HG03342 (cell line): ENCODE results near the gene ZC3H4.
"Not testable (repeated sequence)": the region's sequence is repeated elsewhere in the genome, so short reads cannot be mapped to it uniquely, and the experiment has no call there.

Experiments
- ATAC-seq: cut with Tn5 transposase; IDR thresholded peaks from one replicate; pipeline ENCODE4 v1.9.1; 2021; ENCODE audit warnings: mild to moderate bottlenecking, moderate library complexity; ENCODE audit not compliant: unreplicated experiment

The ZC3H4 gene

DNA sequence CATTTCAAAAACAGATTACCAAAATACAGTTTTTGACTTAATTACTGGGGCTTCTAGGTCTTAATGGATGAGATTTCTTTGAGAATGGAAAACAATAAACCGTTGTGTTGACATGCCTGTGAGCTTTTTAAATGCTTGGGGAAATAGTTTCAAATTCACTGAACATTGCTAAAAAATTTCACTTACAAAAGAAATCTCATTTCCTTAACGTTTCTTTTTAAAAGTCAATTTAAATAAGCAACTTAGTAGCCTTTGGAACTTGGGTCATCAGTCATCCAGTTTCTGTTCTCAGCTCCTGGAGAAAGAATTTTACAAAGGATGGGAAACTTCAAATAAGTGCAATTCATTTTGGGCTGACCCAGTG lies 4.4 kb downstream of the ZC3H4 start:
- ATAC-seq: no peak

DNA sequence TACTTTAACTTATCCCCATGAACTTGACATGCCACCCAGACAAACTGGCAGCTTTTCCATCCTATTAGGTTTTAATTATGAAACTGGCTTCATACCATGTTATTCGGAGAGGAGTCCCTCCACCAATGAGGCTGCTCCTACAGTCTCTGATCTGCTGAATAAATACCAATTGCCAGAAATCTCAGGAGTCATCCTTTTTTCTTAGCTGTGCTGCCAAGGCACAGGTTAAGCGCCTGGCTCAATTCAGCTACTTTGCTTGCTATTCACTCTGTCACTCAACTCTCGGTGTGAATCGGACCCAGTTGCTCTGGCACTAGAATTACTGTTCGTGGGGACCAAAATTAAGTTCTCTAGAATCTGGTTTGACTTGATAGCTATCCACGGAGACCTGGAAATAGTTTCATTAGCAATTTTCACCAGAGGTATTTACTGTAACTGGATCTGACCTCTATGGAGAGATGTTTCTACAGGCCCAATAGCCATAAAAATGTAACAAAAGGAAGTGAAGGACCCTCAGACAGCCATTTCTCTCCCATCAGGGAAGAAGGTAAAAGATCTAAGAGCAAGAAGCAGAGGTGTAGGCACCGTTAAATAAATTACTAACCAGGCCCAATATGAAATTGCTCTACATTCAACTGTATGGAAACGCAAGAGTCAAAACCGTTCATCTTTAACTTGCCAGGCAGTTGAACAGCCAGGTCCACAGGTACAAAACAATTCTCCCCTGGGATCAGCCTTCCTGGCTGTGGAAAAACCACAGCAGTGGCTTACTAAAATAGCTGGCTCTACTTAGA lies 5.4 kb downstream of the ZC3H4 start:
- no peak for ATAC-seq

DNA sequence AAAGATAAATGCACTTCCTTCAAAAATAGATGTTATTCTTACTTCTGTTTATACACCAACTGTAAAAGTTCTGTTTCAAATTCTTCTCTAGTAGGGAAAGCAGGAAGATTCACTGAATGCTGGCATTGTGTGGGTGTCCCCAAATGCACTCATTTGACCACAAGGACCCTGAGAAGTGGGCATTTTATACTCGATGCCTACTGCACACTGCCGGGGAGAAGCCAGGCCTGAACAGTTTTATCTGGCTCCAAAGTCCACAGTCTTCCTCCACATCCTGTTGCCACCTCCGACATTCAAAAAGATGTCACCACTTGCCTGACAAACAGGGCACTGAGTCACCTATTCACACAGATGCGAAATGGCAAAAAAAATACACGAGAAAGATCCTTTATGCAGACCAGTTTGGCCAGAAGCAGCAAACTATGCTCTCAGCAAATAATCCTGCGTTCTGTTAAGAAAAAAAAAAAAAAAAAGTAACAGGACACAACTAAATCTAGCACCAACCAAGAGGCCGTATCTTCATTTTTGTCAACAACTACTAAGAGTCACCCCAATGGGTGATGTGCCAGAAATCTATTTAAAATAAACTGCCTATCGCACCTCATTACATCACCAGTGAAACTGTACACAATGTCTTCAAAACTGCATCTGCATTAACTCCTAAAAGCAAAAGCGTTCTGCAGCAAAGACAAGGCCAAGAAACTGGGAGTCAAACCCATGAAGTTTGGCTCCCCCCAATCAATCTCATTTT lies 6.2 kb downstream of the ZC3H4 start:
- ATAC-seq: no peak

DNA sequence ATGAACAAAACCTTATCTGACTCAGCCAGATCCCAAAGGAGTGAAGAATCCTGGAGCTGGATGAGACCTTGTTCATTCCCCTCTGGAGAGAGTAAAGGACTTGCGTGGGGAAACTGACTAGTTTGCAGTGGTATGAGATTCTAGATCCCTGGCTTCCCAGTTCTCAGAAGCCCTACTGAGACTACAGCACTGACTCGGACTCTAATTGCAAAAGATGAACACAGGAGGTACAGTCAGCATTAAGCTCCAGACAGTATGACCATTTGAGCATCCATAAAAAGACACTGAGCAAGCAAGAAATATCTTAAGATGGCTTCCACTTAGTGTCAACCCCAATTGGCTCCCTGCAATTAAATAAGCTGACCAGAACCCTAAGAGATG lies 6.8 kb downstream of the ZC3H4 start:
- no peak for ATAC-seq

DNA sequence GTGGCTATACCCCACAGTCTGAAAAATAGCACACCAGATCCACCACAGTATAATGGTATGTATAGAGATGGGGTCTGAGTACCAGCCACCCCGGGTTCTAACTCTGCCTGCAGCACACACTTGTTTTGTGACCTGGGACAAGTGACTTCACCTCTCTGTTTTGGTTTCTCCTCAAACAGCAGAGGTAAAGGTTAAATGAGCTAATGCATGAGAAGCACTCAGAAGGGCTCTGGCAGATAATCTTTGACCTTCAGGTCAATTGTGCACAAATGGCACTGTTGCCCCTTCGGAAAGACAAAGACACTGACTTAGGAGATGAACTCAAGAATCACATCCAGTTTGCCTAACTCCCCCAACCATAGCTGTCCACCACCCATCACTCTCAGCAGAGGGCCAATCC lies 7.7 kb downstream of the ZC3H4 start:
- ATAC-seq: no peak

DNA sequence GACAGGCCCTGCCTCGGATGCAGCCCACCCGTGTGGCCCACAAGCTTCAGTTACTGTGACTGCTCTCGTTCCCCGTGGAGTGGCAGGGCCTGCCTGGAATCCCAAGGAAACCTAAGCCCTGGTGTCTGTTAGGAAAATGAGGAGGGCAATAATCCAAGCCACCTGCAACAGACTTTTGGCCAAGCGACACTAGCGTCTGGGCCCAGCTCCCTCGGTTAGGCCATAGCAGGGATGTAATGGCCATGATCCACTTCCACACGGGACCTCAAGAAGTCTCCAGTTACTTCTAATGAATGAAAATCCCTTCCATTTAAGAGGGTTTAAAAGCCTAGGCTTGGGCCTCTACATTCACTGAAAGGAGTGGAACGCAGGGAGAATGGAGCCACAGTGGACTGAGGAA lies 8.9 kb downstream of the ZC3H4 start:
- ATAC-seq: no peak

DNA sequence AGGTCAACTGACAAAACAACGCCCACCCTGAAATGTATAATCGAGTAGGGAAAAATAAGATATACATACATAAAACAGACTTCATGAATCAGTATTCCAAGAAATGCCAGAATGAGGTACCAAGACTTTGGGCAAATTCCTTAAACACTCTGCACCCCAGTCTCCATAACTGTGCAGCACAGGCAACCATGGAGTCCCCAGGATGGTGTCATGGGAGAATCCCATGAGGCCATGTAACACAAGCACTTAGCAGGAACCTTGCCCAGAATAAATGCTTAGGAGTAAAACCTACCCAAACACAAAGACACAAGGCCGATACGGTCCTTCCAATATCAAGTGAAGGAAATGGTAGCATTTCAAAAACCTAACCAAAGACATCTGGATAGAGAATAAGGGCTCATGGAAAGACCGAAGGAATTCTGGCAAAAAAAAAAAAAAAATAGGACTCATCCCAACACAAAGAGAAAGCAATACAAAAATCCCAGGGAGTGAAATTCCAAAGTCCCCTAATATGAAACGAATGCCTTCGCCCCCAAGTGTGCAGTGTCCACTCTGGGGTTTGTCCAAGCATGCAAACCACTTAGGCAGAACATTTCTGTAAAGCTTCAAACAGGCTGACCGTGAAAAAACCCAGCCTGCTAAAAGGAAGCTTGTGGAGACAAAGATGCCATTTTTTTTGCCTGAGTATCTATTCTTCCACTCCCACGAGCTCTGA lies 11.1 kb downstream of the ZC3H4 start:
- no peak for ATAC-seq

DNA sequence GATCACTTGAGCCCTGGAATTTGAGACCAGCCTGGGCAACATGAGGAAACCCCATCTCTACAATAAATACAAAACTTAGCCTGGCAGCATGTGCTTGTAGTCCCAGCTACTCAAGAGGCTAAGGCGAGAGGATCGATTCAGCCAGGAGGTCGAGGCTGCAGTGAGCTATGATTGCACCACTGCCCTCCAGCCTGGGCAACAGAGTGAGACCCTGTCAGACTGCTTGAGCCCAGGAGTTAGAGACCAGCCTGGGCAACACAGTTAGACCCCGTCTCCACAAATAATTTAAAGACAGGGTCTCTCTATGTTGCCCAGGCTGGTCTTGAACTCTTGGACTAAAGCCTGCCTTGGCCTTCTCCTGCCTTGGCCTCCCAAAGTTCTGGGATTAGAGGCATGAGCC lies 12.5 kb downstream of the ZC3H4 start:
- not testable (repeated sequence) for ATAC-seq

DNA sequence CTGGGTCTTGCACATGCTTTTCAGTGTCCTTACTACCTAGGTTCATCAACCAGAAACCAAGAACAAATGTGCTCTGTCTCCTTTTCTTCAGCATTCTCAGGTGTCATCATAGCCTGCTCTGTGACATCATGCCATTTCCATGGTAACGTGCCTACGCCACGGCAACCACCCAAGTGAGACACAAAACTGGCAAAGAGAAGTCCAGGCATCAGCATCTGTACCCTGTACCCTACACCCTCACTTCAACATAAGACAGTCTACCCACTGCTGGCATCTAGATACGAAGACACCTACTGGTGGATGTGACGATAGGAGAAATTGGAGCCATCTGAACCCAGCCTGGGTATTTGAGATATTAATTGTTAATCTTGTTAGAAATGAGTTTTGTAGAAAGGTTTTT lies 13.3 kb downstream of the ZC3H4 start:
- no peak for ATAC-seq

DNA sequence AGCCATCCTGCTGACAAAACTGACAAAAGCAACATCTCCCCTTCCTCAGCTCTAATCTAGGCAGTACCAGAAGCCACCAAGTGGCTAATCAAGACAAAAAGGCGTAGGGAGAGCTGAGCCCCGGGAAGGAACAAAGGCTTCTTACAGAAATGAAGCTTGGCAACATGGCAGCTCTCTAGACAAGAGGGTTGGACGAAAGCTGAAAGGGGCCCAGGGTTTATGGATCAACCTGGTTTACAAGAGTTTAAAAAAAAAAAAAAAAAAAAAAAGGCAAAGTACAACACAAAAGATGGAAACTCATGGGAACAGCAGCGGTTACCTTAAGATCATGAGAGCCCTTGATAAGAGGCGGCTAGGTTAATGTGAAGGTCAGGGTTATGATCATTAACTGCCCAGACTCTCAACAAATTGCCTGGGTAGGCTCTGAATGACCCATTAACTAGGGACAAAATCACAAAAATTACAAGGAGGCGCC lies 14.0 kb downstream of the ZC3H4 start:
- no peak for ATAC-seq

DNA sequence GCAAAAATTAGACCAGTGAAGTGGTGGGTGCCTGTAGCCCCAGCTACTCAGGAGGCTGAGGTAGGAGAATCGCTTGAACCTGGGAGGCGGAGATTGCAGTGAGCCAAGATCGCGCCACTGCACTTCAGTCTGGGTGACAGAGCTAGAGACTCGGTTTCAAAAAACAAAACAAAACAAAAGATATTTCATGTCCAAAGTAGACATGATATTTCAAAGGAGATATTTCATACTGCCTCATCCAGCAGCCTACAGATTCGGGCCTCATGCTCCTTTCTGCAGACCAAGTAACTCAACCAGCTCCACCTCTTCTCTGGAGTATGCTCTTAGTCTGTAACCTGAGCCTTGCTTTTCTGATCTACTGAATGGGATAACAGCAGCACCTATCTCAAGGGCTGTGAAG lies 15.0 kb downstream of the ZC3H4 start:
- no peak for ATAC-seq

DNA sequence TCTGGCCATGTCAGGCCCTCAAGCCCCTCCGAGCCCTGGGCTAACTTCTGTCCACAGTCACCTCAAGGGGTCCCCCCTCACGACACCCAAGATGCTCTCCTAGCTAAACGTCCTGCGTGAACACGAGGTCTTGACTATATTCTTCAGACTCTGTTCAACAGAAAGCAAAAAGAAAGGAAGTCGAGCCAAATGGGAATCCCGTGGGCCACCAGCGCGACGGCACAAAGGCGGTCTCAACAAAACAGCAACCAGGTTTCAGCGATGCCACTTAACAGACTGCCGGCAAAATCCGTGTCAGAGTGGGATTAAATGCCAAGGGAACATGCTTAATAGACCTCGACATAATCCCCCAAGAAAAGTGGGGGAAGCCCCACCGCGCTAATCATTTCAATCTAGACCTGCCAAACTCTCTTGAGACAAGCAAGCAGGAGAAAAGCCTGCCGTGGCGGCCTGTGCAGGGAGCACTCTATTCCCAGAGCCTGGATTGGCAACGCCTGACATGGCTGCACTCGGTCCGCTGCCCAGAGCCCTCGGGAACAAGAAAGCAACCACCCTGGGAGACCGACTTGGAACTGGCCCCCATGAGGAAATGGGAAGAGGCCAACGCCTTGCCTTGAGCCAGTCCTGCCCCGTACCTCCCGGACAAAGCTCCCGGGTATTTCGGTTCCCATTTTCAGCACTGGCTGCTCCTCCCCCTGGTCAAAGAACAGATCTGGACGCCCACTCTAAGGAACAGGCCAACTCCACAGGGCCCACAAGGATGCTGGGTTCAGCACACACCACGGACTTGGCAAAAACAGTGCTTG lies 16.0 kb downstream of the ZC3H4 start:
- ATAC-seq: no peak

DNA sequence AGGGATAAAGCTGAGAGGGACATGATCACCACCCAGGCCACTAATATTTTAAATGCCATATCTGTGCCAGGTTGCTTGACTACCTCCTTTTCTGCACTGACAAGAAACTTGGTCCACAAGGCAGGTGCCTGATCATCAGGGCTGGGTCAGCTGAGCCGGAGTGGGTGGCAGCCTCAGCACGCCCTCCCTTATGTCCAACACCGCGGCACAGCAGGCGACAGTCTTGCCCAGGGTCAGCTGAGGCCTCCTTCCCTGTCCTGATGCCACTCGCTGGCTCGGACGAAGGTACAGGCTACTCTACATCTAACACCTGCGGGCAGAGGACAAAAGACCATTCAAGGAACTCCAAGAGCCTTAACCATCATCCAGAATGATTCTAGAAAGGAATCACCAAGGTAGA lies 16.9 kb downstream of the ZC3H4 start:
- ATAC-seq: no peak

DNA sequence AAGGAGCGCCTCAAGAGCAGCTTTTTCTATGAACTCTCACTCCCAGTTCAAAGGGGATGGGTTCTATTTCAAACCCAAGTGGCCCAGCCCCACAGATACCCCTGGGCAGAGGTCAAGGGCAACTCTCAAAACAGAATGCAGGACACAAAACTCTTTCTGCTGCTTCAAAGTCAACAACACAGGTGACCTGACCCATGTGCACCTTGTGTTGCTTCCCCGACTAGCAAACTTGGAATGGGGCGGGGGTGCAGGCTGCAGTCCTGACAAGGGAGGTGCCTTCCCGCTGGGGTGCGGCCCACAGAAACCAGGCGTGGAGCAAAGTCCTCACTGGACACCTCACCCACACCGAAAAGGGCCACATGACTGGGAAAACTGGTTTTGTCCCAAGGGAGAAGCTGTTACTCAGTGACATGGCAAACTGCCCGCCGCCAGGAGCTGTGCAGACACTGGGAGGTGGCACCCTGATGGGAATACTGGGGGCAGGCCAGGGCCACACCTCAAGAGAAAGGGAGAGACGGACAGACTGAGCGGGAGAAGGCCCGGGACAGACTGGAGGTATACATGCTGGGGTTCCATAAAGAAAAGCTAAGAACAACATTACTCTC lies 17.4 kb downstream of the ZC3H4 start:
- no peak for ATAC-seq

DNA sequence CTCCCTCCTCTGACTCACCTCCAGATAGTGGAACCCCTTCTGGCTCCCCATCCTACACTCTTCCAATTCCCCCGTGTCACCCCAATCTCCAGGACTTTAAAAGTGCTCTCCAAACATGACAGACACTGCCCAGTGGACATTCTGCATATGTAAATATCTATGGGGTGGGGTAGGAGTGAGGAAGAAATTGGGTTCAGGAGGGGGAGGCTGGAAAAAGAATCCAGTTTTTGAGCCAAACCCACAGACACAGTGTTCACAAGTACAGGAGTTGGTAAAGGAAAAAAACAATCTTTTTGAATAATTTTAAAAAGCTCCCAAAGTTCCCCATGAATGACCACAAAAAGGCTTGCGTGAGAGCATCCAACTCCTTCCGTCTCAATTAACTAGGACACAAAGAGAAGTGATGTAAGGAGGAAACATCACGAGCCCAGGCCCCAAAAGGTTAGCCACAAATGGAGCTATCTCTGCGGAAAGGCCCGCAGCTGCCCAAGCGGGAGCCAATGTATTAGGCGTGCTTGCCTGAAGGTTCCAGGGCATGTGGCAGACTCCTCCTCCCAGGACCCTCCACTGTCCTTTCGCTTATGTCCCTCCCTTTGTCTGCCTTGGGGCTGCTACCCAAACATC lies 18.0 kb downstream of the ZC3H4 start:
- ATAC-seq: no peak

DNA sequence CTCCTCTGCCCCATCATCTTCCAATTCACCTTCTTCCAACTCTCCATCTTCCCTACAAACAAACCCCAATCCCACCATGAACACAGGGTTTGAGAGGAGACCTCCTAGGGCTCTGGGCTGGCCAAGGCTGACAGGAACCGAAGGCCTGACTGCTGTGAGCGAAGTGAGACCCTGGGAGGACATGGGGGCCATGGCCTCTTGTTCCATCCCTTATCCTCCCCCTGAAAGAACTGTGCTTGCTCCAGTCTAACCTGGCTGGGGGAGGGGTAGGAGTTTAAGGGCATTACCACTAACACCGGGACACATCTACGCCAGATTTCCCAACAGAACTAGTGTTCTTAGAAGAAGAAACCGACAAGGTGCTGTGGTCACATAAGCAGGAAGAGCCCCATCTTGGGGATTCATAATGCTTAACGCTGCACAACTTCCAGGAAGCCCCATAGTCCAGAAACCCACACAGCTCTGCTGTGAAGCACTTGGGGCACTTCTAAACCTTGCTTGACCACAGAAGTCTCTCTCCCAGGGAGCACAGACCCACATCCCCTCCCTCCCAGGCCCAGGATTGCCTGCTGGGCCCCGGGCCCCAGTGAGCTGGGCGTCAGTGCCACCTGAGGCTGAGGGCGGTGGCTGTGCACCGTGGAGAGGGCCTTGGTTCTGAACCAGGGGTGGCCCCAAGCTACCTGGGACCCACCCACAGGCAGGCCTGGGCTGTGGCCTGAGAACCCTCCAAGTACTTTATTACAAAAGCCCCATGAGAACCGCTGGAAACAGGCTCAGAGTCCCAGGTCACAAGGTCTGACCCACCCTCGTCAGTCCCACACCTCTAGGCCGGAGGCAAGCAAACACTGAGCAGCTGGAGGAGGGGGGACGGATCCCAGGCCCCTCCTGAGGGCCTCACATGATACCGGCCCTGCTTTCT lies 18.8 kb downstream of the ZC3H4 start:
- ATAC-seq: no peak

DNA sequence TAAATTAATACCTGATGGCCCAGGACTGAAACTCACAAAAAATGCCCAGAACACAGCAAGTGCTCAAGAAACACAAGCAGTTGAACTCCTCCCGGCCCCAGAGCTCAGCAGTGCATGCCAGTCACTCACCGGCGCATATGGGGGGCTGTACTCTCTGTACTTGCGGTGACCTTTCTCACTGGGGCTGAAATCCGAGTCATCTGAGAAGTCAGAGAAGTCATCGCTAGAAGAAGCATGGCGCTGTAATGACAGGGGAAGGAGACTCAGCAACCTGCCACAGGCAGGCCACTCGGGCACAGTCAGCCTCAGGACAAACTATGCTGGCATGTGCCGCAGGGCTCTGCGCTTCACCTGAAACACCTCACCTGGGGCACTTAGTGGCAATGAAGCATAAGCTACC lies 19.7 kb downstream of the ZC3H4 start:
- no peak for ATAC-seq

DNA sequence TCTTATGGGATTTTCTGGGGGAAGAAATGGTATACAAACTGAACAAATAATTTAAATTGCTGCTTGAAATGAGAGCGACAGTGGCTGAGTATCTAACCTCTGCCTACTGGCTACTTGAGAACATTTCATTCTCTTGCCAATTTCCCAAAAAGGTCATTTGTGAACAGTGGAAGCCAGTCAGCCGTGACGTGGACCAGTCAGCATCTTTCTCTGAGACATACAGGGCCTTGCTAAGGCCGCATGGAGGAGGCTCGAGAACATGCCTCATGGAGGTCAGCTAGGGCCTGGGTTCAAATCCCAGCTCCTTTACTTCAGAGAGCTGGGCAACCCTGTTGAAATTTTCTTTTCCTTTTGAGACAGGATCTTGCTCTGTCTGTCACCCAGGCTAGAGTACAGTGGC lies 20.3 kb downstream of the ZC3H4 start:
- no peak for ATAC-seq

DNA sequence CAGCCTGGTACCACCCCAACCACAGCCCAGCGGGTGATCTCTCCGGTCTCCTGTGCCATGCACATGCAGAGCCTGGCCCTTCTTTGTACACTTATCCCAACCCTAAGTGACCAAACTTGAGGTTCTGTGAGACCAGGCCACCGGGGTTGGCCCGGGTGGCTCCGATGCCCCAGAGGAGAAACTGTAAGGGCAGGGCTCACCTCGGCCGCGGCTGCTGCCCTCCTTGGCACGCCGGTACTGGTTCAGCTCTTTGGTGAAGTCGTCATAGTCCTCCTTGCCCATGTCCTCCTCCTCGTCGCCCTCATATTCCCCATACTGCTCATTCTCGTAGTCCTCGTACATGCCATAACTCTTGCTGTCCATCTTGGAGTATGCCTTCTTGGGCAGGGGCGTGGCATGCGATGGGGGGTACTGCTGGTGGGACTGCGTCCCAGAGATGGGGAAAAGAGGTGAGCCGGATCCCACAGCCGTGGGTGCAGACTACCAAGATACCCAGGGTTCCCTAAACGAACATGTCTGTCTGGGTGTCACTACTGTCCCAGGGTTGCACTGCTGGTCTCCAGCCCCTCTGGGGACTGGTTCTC lies 23.7 kb downstream of the ZC3H4 start:
- no peak for ATAC-seq
